Ishikawa (cell line): Measurements from ENCODE around the gene TJAP1.

Experiments
- EP300 ChIP-seq: IDR thresholded peaks from 2 replicates; pipeline ENCODE4 v1.6.1; 2012; ENCODE audit warnings: borderline replicate concordance
- MAX ChIP-seq: IDR thresholded peaks from 2 replicates; pipeline ENCODE4 v1.6.1; 2012
- RAD21 ChIP-seq: IDR thresholded peaks from 2 replicates; pipeline ENCODE4 v1.6.1; 2012; ENCODE audit warnings: low read depth
- TAF1 ChIP-seq: IDR thresholded peaks from 2 replicates; pipeline ENCODE4 v1.6.1; 2012; ENCODE audit warnings: low read depth, mild to moderate bottlenecking
- TCF12 ChIP-seq: IDR thresholded peaks from 2 replicates; pipeline ENCODE4 v1.6.1; 2012; ENCODE audit warnings: low read depth
- USF1 ChIP-seq: IDR thresholded peaks from 2 replicates; pipeline ENCODE4 v1.6.1; 2012
- YY1 ChIP-seq: IDR thresholded peaks from 2 replicates; pipeline ENCODE4 v1.6.1; 2012; ENCODE audit warnings: low read depth
- ZBTB7A ChIP-seq: IDR thresholded peaks from 2 replicates; pipeline ENCODE4 v1.6.1; 2012; ENCODE audit warnings: low read depth

DNA sequence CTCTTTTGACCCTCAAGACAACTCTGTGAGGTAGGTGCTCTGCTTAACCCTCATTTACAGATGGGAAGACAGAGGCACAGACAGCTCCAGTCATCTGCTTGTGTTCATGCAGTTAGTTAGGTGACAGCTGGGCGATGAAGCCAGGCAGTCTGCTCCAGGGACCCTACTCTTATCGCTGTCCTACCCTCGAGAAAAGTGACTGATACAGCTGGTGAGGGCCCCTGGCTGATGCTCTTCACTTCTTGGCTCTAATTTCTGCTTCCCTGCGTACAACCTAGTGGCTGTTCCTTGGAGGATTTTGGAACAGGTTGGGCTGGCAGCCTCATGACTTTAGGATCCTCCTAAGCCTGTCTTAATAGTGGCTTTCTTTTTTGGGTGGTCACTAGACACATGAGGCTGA, 9.1 kb upstream of the TJAP1 start:
- TF ChIP-seq EP300, result no peak
- no peak for TF ChIP-seq YY1
- no peak for TF ChIP-seq TCF12
- no peak for TF ChIP-seq USF1
- no peak for TF ChIP-seq MAX
- no peak for TF ChIP-seq ZBTB7A
- TF ChIP-seq RAD21, result no peak
- no peak for TF ChIP-seq TAF1
